ENCODE data around the gene SHISA6. TPM values are rescaled to one million over a fixed set of nuclear protein-coding genes. Genes with fewer than 3 reads are reported as not detected.

The SHISA6 gene
- total and polyA plus RNA-seq, 2 donors (not counting 1 experiment from before 2014, with no cell fraction given), result not detected

- Histone ChIP-seq H3K36me3 (replicated peaks in 1 of 2; ENCODE audit: control extremely low read depth in 1 of 2, control insufficient read depth in 1 of 2, extremely low read depth in 1 of 2, insufficient read depth in 2 of 2, low read length in 1 of 2) (no peaks in the 10 kb centered on the region), H3K27ac (ENCODE audit: low read length in 2 of 2) (no peak overlapping the region), H3K79me2 (ENCODE audit: control insufficient read depth, insufficient read depth, low read length) (no peaks in the 10 kb centered on the region), H4K20me1 (ENCODE audit: control insufficient read depth, insufficient read depth, low read length, poor library complexity, severe bottlenecking) (no peaks in the 10 kb centered on the region), H2AFZ (ENCODE audit: insufficient read depth, low read depth, low read length, poor library complexity, severe bottlenecking) (no peak overlapping the region), H3K27me3 (replicated peaks in 1 of 4; ENCODE audit: control extremely low read depth in 1 of 4, control insufficient read depth in 3 of 4, insufficient read depth in 4 of 4, low read length in 3 of 4) (no peaks in the 10 kb centered on the region), H3K4me1 (ENCODE audit: control insufficient read depth in 2 of 2, insufficient read depth in 2 of 2, low read length in 2 of 2) (no peaks in the 10 kb centered on the region), H3K9me3 (ENCODE audit: control extremely low read depth in 1 of 3, control insufficient read depth in 2 of 3, insufficient read depth in 1 of 3, low read length in 2 of 3) (peaks cover 0 to 30% (median 0%) of the 10 kb centered on the region in 3 donors), H3K9ac (ENCODE audit: low read length) (no peak overlapping the region), H3K4me3 (ENCODE audit: control extremely low read depth in 1 of 5, extremely low read depth in 1 of 5, insufficient read depth in 1 of 5, low read depth in 2 of 5, low read length in 4 of 5) (no peak overlapping the region), H3K4me2 (replicated peaks; ENCODE audit: low read depth, low read length, poor library complexity, severe bottlenecking) (no peak overlapping the region)
- peaks cover 2% of the 10 kb centered on the region for H3K9me3 Mint-ChIP-seq (ENCODE audit: insufficient read depth)
- intact Hi-C loops (cut with micrococcal nuclease), result no loop called here
- no peak overlapping the region for H3K4me3 Mint-ChIP-seq
- H3K27me3 Mint-ChIP-seq, result no peaks in the 10 kb centered on the region
- DNase-seq (no peak), ATAC-seq (ENCODE audit: low read depth) (no peak)
- TF ChIP-seq EZH2 (IDR thresholded peaks at IDR 0.05; ENCODE audit: borderline replicate concordance, insufficient read depth, low read depth, low read length, poor library complexity, severe bottlenecking) (no peak), CTCF (IDR thresholded peaks at IDR 0.05) (no peak)
- POLR2A ChIA-PET, result no interaction called here
- 80% methylated on average over 5 of the region's 5 CpGs for WGBS (ENCODE audit: insufficient coverage)
- CTCF ChIA-PET, result no interaction called here
- no peaks in the 10 kb centered on the region for H3K4me1 Mint-ChIP-seq
- no peak overlapping the region for H3K27ac Mint-ChIP-seq
Observed at GRCh38 chr17:11554542-11554941, 313.5 kb downstream of the SHISA6 start.

- Mint-ChIP-seq H3K9me3 (ENCODE audit: insufficient read depth) (peaks cover 2% of the 10 kb centered on the region), H3K4me3 (no peak overlapping the region), H3K27ac (no peak overlapping the region), H3K4me1 (no peaks in the 10 kb centered on the region), H3K27me3 (no peaks in the 10 kb centered on the region)
- Histone ChIP-seq H3K4me3 (ENCODE audit: control extremely low read depth in 1 of 5, extremely low read depth in 1 of 5, insufficient read depth in 1 of 5, low read depth in 2 of 5, low read length in 4 of 5) (no peak overlapping the region), H4K20me1 (ENCODE audit: control insufficient read depth, insufficient read depth, low read length, poor library complexity, severe bottlenecking) (no peaks in the 10 kb centered on the region), H2AFZ (ENCODE audit: insufficient read depth, low read depth, low read length, poor library complexity, severe bottlenecking) (no peak overlapping the region), H3K4me2 (replicated peaks; ENCODE audit: low read depth, low read length, poor library complexity, severe bottlenecking) (no peak overlapping the region), H3K9me3 (ENCODE audit: control extremely low read depth in 1 of 3, control insufficient read depth in 2 of 3, insufficient read depth in 1 of 3, low read length in 2 of 3) (peaks cover 0 to 37% (median 0%) of the 10 kb centered on the region in 3 donors), H3K27ac (ENCODE audit: low read length in 2 of 2) (no peak overlapping the region), H3K9ac (ENCODE audit: low read length) (no peak overlapping the region), H3K79me2 (ENCODE audit: control insufficient read depth, insufficient read depth, low read length) (no peaks in the 10 kb centered on the region), H3K36me3 (replicated peaks in 1 of 2; ENCODE audit: control extremely low read depth in 1 of 2, control insufficient read depth in 1 of 2, extremely low read depth in 1 of 2, insufficient read depth in 2 of 2, low read length in 1 of 2) (no peaks in the 10 kb centered on the region), H3K4me1 (ENCODE audit: control insufficient read depth in 2 of 2, insufficient read depth in 2 of 2, low read length in 2 of 2) (no peaks in the 10 kb centered on the region), H3K27me3 (replicated peaks in 1 of 4; ENCODE audit: control extremely low read depth in 1 of 4, control insufficient read depth in 3 of 4, insufficient read depth in 4 of 4, low read length in 3 of 4) (no peaks in the 10 kb centered on the region)
- CTCF ChIA-PET, result no interaction called here
- ATAC-seq (ENCODE audit: low read depth), result no peak
- POLR2A ChIA-PET, result no interaction called here
- intact Hi-C loops (cut with micrococcal nuclease), result no loop called here
- TF ChIP-seq EZH2 (IDR thresholded peaks at IDR 0.05; ENCODE audit: borderline replicate concordance, insufficient read depth, low read depth, low read length, poor library complexity, severe bottlenecking), result no peak
- TF ChIP-seq CTCF (IDR thresholded peaks at IDR 0.05), result no peak
- DNase-seq, result no peak
- WGBS (ENCODE audit: insufficient coverage), result 79% methylated on average over 6 of the region's 6 CpGs
Observed at GRCh38 chr17:11555530-11555929, 314.5 kb downstream of the SHISA6 start.

Data from B cell (primary cell).